Anterior cingulate cortex (tissue), 58 donors: Measurements from ENCODE around the gene AMMECR1.
"Not testable (repeated sequence)": the region's sequence is repeated elsewhere in the genome, so short reads cannot be mapped to it uniquely, and the experiment has no call there.

Experiments
- DNase-seq, 58 donors: peaks; one replicate each; lab custom pipeline; 2025; lab: John Stamatoyannopoulos, UW

AMMECR1 gene

GRCh38 chrX:110265661-110266060 is 52.2 kb downstream of the AMMECR1 start:
- DNase-seq: no peak

GRCh38 chrX:110259117-110259516 is 58.8 kb downstream of the AMMECR1 start:
- no peak for DNase-seq

- DNase-seq: no peak
Observed at GRCh38 chrX:110258552-110258951, 59.3 kb downstream of the AMMECR1 start.

DNA sequence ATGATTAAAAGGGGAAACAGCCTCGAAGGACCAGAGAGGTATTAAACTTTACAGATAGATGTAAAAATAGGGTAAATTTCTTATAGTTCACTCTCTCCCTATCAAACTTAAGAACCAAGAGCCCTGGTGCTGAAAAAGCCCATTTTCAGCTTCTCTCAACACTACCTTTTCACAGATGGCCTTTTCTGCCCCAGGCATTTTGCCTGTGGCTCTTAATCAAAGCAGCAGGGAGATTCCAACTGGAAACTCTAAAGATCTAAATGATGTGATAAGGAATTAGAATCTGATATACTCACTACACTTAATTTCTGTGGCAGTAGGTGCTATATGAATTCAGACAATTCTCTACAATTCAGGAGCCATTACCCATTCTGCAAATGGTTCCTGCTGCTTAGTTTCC is 60.0 kb downstream of the AMMECR1 start:
- DNase-seq: no peak

DNA sequence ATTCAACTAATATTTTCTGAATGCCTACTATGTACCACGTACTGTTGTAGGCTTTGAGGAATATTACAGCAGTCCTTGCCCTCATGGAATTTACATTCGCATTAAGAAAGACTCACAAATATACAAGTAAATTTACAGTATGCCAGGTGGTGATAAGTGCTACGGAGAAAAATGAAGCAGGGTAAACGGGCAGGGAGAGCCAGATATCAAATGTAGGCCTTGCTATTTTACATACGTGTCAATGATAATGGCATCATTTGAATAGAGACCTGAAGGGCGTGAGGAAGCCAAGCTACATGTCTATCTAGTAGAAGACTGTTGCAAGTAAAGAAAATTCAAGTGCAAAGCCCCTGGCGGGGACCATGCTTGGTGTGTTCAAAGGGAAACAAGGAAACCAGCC is 65.2 kb downstream of the AMMECR1 start:
- no peak for DNase-seq

- DNase-seq: no peak
Observed at GRCh38 chrX:110251961-110252360, 65.9 kb downstream of the AMMECR1 start.

GRCh38 chrX:110251526-110251925 is 66.4 kb downstream of the AMMECR1 start:
- DNase-seq: no peak

DNA sequence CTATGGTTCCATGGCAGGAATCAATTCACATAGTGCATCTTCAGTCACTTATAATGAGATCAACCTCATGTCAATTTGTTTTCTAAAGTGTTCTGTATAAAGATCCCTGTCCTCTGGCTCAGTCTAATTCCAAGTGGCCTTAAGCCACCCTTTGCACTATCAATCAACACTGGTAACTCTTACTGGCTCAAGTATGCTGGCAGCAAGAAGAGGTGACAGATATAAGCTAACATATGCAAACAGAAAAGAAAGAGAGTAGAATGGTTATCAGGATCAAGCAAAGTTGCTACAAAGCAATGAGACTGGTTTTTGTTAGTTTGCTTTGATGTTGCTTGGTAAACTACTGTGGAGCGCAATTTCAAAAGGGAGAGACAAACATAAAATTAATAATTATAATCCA is 67.0 kb downstream of the AMMECR1 start:
- DNase-seq: no peak

GRCh38 chrX:110248578-110248977 is 69.3 kb downstream of the AMMECR1 start:
- no peak for DNase-seq

DNA sequence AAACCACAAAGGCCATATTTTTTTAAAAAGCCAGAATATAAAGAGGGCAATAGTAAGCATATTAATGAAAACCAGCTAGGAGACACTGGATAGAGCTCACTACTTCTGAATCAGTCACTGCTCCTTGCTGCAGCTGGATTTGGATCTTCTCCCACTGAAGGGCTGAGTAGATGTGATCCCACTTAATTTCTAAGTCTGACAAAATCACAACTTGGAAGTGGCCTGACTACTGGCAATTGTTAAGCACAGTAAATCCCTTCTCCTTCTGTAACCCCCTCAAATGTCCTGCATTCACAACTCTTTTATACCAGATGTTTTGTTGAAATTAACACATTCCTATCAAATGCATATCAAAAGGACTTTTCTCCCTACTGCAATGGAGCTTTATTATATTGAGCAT is 72.9 kb downstream of the AMMECR1 start:
- DNase-seq: no peak

DNA sequence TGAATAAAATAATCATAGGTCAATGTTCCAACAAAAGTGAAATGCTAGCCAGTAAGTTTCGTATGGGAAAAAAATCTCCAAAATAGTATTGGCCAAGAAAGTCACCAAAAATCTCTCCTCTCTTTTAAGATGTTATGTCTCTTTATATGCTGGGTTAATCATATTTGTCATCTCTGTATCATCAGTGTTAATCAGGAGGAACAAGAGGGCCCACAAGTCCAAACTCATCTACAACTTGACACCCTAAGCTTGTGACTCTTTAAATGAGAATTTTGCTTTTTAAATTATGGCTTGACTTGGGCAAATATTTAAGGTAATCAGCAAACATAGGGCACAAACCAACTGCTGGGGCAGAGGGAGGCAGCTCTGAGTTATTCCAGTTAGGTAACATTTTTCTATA is 75.5 kb downstream of the AMMECR1 start:
- DNase-seq: no peak

DNA sequence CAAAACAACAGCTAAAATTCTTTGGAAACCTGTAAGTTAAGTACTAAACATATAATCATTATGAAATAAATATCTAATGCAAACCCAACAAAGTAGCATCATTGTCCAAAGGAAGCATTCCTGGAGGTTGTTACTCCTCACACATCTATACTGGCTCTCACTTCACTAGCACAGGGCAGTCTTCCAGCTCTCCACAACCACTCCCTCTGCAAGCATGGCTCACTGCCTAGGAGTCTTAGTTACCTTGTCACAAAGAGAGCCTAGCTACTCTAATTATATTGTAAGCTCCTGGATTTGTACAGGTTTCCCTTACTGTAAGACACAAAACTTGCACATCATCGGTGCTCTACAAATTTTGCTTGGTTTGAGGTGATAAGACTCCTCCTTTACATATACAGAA is 76.1 kb downstream of the AMMECR1 start:
- peak in 14 of 58 donors; percentile 0 to 33 (median 1) for DNase-seq

DNA sequence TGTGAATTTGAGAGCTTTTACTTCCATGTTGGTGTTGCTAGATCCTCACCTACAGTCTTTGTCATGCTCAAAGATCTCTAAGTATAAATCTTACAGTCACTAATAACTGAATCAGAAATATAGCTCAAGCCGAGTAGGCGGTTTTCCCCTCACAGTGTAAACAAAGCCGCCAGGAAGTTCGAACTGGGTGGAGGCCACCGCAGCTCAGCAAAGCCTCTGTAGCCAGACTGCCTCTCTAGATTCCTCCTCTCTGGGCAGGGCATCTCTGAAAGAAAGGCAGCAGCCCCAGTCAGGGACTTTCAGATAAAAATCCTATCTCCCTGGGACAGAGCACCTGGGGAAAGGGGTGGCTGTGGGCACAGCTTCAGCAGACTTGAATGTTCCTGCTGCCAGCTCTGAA is 79.6 kb downstream of the AMMECR1 start:
- not testable (repeated sequence) for DNase-seq

DNA sequence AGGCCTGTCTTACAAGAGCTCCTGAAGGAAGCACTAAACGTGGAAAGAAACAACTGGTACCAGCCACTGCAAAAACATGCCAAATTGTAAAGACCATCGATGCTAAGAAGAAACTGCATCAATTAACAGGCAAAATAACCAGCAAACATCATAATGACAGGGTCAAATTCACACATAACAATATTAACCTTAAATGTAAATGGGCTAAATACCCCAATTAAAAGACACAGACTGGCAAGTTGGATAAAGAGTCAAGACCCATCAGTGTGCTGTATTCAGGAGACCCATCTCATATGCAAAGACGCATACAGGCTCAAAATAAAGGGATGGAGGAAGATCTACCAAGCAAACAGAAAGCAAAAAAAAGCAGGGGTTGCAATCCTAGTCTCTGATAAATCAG is 86.4 kb downstream of the AMMECR1 start:
- not testable (repeated sequence) for DNase-seq

DNA sequence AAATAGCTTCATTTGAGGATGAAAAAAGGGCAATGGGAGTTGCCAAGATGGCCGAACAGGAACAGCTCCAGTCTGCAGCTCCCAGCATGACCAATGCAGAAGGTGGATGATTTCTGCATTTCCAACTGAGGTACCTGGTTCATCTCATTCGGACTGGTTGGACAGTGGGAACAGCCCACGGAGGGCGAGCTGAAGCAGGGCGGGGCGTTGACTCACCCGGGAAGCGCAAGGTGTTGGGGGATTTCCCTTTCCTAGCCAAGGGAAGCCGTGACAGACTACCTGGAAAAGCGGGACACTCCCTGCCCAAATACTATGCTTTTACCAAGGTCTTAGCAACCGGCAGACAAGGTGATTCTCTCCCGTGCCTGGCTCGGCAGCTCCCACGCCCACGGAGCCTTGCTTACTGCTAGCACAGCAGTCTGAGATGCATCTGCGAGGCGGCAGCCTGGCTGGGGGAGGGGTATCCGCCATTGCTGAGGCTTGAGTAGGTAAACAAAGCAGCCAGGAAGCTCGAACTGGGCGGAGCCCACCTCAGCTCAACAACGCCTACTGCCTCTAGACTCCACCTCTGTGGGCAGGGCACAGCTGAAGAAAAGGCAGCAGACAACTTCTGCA is 88.3 kb downstream of the AMMECR1 start:
- DNase-seq: peak in 1 of 58 donors; percentile 2

GRCh38 chrX:110228453-110228852 is 89.4 kb downstream of the AMMECR1 start:
- no peak for DNase-seq

GRCh38 chrX:110226931-110227330 is 91.0 kb downstream of the AMMECR1 start:
- DNase-seq: no peak

- DNase-seq: no peak
Observed at GRCh38 chrX:110224926-110225617, 92.8 kb downstream of the AMMECR1 start.

- no peak for DNase-seq
Observed at GRCh38 chrX:110222497-110223257, 95.2 kb downstream of the AMMECR1 start.

DNA sequence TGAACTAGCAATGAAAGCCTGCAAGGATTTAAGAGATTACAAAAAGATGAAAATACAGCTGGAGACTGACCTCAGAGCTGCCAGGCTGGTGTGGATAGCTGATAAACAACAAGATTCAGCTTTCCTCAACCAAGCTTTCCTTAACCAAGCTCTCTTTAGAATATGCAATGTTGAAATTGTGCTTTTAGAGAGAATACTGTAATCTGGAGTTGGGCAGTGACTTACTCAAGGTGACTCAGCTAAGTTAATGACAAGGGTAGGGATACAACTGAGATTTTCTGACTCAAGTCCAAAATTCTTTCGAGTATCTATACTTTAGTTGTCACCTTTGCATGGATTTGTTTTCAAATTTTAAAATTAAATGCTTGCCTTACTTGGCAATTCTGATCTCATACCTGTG is 98.0 kb downstream of the AMMECR1 start:
- no peak for DNase-seq

- no peak for DNase-seq
Observed at GRCh38 chrX:110218591-110218990, 99.3 kb downstream of the AMMECR1 start.

DNA sequence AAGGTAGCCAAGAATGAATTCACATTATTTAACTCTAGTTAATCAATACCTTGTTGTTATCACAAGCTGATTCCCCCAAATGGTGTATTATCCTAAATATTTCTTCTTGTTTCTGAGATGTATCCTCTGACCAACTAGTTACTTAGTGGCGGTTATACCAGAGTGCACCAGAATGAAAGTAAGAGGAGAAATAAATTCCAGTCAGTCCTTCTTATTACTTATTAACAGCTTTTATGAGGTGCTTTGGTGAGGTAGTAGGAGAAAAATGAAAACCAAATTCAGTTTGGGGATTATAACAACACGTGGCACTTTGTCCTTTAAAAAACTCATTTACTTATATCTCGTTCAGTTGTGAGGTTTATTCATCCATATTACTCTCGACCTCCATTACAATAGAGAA is 101.9 kb downstream of the AMMECR1 start:
- no peak for DNase-seq
